Measurements from ENCODE around the gene AP1S1. TPM values are rescaled to one million over a fixed set of nuclear protein-coding genes. Genes with fewer than 3 reads are reported as not detected.

Gene AP1S1
- total and polyA plus RNA-seq, 2 of the 13 experiments (the other 11 are each of a cell fraction or from before 2014, with no cell fraction given): 57.5 to 68.1 TPM

GRCh38 chr7:101121991-101122932 lies 32.0 kb upstream of the AP1S1 start (continued):
- no peak for TF ChIP-seq SOX13 (IDR thresholded peaks at IDR 0.05)
- peak in 1 of 2 experiments; percentile 66; a peak in 2 of 4 replicates for TF ChIP-seq SOX13 (CRISPR knock-in tag; conservative IDR thresholded peaks at IDR 0.05 in 1 of 2, IDR thresholded peaks at IDR 0.05 in 1 of 2)
- no peak for TF ChIP-seq SOX6 (IDR thresholded peaks at IDR 0.05)
- peak; percentile 54; the same call in 1 of the 2 replicates for TF ChIP-seq SOX6 (CRISPR knock-in tag; IDR thresholded peaks at IDR 0.05)
- TF ChIP-seq MAFK (conservative IDR thresholded peaks at IDR 0.05 in 1 of 2, IDR thresholded peaks at IDR 0.05 in 1 of 2; ENCODE audit: low read length in 2 of 2): no peak
- TF ChIP-seq, protein P1, sequence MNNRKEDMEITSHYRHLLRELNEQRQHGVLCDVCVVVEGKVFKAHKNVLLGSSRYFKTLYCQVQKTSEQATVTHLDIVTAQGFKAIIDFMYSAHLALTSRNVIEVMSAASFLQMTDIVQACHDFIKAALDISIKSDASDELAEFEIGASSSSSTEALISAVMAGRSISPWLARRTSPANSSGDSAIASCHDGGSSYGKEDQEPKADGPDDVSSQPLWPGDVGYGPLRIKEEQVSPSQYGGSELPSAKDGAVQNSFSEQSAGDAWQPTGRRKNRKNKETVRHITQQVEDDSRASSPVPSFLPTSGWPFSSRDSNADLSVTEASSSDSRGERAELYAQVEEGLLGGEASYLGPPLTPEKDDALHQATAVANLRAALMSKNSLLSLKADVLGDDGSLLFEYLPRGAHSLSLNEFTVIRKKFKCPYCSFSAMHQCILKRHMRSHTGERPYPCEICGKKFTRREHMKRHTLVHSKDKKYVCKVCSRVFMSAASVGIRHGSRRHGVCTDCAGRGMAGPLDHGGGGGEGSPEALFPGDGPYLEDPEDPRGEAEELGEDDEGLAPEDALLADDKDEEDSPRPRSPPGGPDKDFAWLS (CRISPR knock-in tag; IDR thresholded peaks at IDR 0.05; ENCODE audit: borderline replicate concordance): no peak
- TF ChIP-seq FOXK2 (IDR thresholded peaks at IDR 0.05): 0 out of 2 replicates have a peak, but pooled peaks have one; percentile 42
- TF ChIP-seq ZNF337 (CRISPR knock-in tag; IDR thresholded peaks at IDR 0.05; ENCODE audit: borderline replicate concordance, low read depth): no peak
- no peak for TF ChIP-seq ZNF75D (CRISPR knock-in tag; IDR thresholded peaks at IDR 0.05; ENCODE audit: borderline replicate concordance)
- no peak for TF ChIP-seq SMYD3 (CRISPR knock-in tag; IDR thresholded peaks at IDR 0.05)
- TF ChIP-seq, protein P2, sequence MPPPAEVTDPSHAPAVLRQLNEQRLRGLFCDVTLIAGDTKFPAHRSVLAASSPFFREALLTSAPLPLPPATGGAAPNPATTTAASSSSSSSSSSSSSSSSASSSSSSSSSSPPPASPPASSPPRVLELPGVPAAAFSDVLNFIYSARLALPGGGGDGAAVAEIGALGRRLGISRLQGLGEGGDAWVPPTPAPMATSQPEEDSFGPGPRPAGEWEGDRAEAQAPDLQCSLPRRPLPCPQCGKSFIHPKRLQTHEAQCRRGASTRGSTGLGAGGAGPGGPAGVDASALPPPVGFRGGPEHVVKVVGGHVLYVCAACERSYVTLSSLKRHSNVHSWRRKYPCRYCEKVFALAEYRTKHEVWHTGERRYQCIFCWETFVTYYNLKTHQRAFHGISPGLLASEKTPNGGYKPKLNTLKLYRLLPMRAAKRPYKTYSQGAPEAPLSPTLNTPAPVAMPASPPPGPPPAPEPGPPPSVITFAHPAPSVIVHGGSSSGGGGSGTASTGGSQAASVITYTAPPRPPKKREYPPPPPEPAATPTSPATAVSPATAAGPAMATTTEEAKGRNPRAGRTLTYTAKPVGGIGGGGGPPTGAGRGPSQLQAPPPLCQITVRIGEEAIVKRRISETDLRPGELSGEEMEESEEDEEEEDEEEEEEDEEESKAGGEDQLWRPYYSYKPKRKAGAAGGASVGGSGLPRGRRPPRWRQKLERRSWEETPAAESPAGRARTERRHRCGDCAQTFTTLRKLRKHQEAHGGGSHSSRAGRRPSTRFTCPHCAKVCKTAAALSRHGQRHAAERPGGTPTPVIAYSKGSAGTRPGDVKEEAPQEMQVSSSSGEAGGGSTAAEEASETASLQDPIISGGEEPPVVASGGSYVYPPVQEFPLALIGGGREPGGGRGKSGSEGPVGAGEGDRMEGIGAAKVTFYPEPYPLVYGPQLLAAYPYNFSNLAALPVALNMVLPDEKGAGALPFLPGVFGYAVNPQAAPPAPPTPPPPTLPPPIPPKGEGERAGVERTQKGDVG (CRISPR knock-in tag; IDR thresholded peaks at IDR 0.05; ENCODE audit: borderline replicate concordance): no peak
- TF ChIP-seq ZNF207 (IDR thresholded peaks at IDR 0.05; ENCODE audit: borderline replicate concordance): no peak
- peak; percentile 63 for TF ChIP-seq SP5 (CRISPR knock-in tag; IDR thresholded peaks at IDR 0.05; ENCODE audit: borderline replicate concordance, low read depth)
- 0 out of 2 replicates have a peak, but pooled peaks have one; percentile 33 for TF ChIP-seq ZBTB34 (CRISPR knock-in tag; IDR thresholded peaks at IDR 0.05)
- no peak for TF ChIP-seq PCBP1 (IDR thresholded peaks at IDR 0.05; ENCODE audit: borderline replicate concordance, low read depth, low read length)
- no peak for TF ChIP-seq ZNF766 (CRISPR knock-in tag; IDR thresholded peaks at IDR 0.05; ENCODE audit: borderline replicate concordance)
- TF ChIP-seq IRX3 (CRISPR knock-in tag; IDR thresholded peaks at IDR 0.05; ENCODE audit: borderline replicate concordance, low read depth): no peak
- peak; percentile 60 for TF ChIP-seq PITX1 (CRISPR knock-in tag; IDR thresholded peaks at IDR 0.05)
- TF ChIP-seq KLF6 (CRISPR knock-in tag; IDR thresholded peaks at IDR 0.05): no peak
- no peak for TF ChIP-seq PAF1 (CRISPR knock-in tag; IDR thresholded peaks at IDR 0.05)
- TF ChIP-seq ZNF616 (CRISPR knock-in tag; IDR thresholded peaks at IDR 0.05; ENCODE audit: low read depth): no peak
- TF ChIP-seq ZNF7 (CRISPR knock-in tag; IDR thresholded peaks at IDR 0.05): peak; percentile 59; the same call in 1 of the 2 replicates
- peak; percentile 83 for TF ChIP-seq ZNF772 (CRISPR knock-in tag; IDR thresholded peaks at IDR 0.05)
- TF ChIP-seq SRF (IDR thresholded peaks at IDR 0.05; ENCODE audit: low read depth, low read length): no peak
- TF ChIP-seq RFXANK (CRISPR knock-in tag; IDR thresholded peaks at IDR 0.05): no peak

All from HepG2 (cell line).